Measurements from ENCODE around the gene CASKIN2. TPM values are rescaled to one million over a fixed set of nuclear protein-coding genes. Genes with fewer than 3 reads are reported as not detected.

Gene CASKIN2
- total RNA-seq, 4 donors from 2014 or later: 13.7 to 46.0 (median 15.6) TPM

GRCh38 chr17:75486951-75487350, 28.4 kb downstream of the CASKIN2 start:
- H3K9me3 ChIP-seq: no peaks in the 10 kb centered on the region
- TF ChIP-seq CTCF (IDR thresholded peaks at IDR 0.05) (no peak), EP300 (IDR thresholded peaks at IDR 0.05) (no peak)
- 60 to 65% methylated on average over 1 to 3 of the region's 5 CpGs for WGBS, 2 donors (ENCODE audit: low coverage in 1 of 2)
- peaks cover 0 to 43% of the 10 kb centered on the region in 2 donors for H3K36me3 ChIP-seq
- H3K27ac ChIP-seq: peak overlapping the region in 1 of 4 donors; percentile 17
- peaks cover 0 to 69% (median 22%) of the 10 kb centered on the region in 3 donors for H3K4me1 ChIP-seq
- no peak overlapping the region for H3K4me3 ChIP-seq
- no peak for ATAC-seq
- no peaks in the 10 kb centered on the region for H3K27me3 ChIP-seq

GRCh38 chr17:75486151-75486550, 29.2 kb downstream of the CASKIN2 start:
- WGBS, 2 donors (ENCODE audit: low coverage in 1 of 2): 87% methylated on average over 3 of the region's 14 CpGs; no CpG with 5 or more reads in 1 of the 2 donors
- Histone ChIP-seq H3K9me3 (no peaks in the 10 kb centered on the region), H3K4me1 (peaks cover 0 to 76% (median 22%) of the 10 kb centered on the region in 3 donors), H3K36me3 (peaks cover 0 to 35% of the 10 kb centered on the region in 2 donors), H3K27ac (peak overlapping the region in 2 of 4 donors; percentile 11 to 31), H3K4me3 (no peak overlapping the region), H3K27me3 (no peaks in the 10 kb centered on the region)
- TF ChIP-seq POLR2A (IDR thresholded peaks at IDR 0.05) (no peak), POLR2AphosphoS5 (IDR thresholded peaks at IDR 0.05) (no peak), CTCF (IDR thresholded peaks at IDR 0.05) (no peak), EP300 (IDR thresholded peaks at IDR 0.05) (no peak)
- no peak for ATAC-seq

- no peak for TF ChIP-seq CTCF (IDR thresholded peaks at IDR 0.05)
- TF ChIP-seq POLR2AphosphoS5 (IDR thresholded peaks at IDR 0.05): no peak
- TF ChIP-seq EP300 (IDR thresholded peaks at IDR 0.05): no peak
- no peak for TF ChIP-seq POLR2A (IDR thresholded peaks at IDR 0.05)
- Histone ChIP-seq H3K4me3 (no peak overlapping the region), H3K4me1 (peaks cover 0 to 76% (median 20%) of the 10 kb centered on the region in 3 donors), H3K9me3 (no peaks in the 10 kb centered on the region), H3K27me3 (no peaks in the 10 kb centered on the region), H3K36me3 (peaks cover 0 to 31% of the 10 kb centered on the region in 2 donors), H3K27ac (peak overlapping the region in 2 of 4 donors; percentile 11 to 31)
- WGBS, 2 donors (ENCODE audit: low coverage in 1 of 2): no CpG with 5 or more reads among the region's 12 CpGs
- ATAC-seq: no peak
These were observed 29.6 kb downstream of the CASKIN2 start for GRCh38 chr17:75485688-75486087.

GRCh38 chr17:75482098-75482942, 33.0 kb downstream of the CASKIN2 start:
- Histone ChIP-seq H3K27me3 (no peaks in the 10 kb centered on the region), H3K4me3 (no peak overlapping the region)
- WGBS, 2 donors (ENCODE audit: low coverage in 1 of 2): 76 to 78% methylated on average over 8 to 9 of the region's 16 CpGs

More at GRCh38 chr17:75482098-75482942, 33.0 kb downstream of the CASKIN2 start:
- TF ChIP-seq CTCF (IDR thresholded peaks at IDR 0.05): no peak
- TF ChIP-seq EP300 (IDR thresholded peaks at IDR 0.05): no peak
- no peak for TF ChIP-seq POLR2AphosphoS5 (IDR thresholded peaks at IDR 0.05)
- TF ChIP-seq POLR2A (IDR thresholded peaks at IDR 0.05): no peak
- peak overlapping the region in 2 of 4 donors; percentile 20 to 27 for H3K27ac ChIP-seq
- H3K4me1 ChIP-seq: peaks cover 0 to 73% (median 9%) of the 10 kb centered on the region in 3 donors
- no peaks in the 10 kb centered on the region for H3K9me3 ChIP-seq
- H3K36me3 ChIP-seq: peaks cover 0 to 14% of the 10 kb centered on the region in 2 donors
- no peak for ATAC-seq
